Measurements from ENCODE around the gene TOX3. TPM values are rescaled to one million over a fixed set of nuclear protein-coding genes. Genes with fewer than 3 reads are reported as not detected.

TOX3 gene
- total and polyA plus RNA-seq, 2 of the 13 experiments (the other 11 are each of a cell fraction or from before 2014, with no cell fraction given): 14.5 to 98.6 TPM

- TF ChIP-seq FOXO1 (CRISPR knock-in tag; IDR thresholded peaks at IDR 0.05): peak; percentile 92
- 0 out of 2 replicates have a peak, but pooled peaks have one; percentile 29 for TF ChIP-seq ZNF598 (CRISPR knock-in tag; IDR thresholded peaks at IDR 0.05; ENCODE audit: borderline replicate concordance)
- TF ChIP-seq HNF4A (CRISPR knock-in tag; IDR thresholded peaks at IDR 0.05): no peak
- TF ChIP-seq KMT2A (CRISPR knock-in tag; IDR thresholded peaks at IDR 0.05): no peak
- TF ChIP-seq AKNA (CRISPR knock-in tag; IDR thresholded peaks at IDR 0.05; ENCODE audit: borderline replicate concordance): no peak
- no peak for TF ChIP-seq BORCS8-MEF2B (CRISPR knock-in tag; IDR thresholded peaks at IDR 0.05)
- no peak for TF ChIP-seq ZNF335 (CRISPR knock-in tag; IDR thresholded peaks at IDR 0.05)
- TF ChIP-seq SMAD3 (CRISPR knock-in tag; IDR thresholded peaks at IDR 0.05): peak; percentile 16; the same call in 1 of the 2 replicates
- no peak for TF ChIP-seq TEAD3 (CRISPR knock-in tag; optimal IDR thresholded peaks at IDR 0.05; ENCODE audit: borderline replicate concordance)
- no peak for TF ChIP-seq ZNF251 (CRISPR knock-in tag; IDR thresholded peaks at IDR 0.05)
- no peak for TF ChIP-seq TRIM22 (IDR thresholded peaks at IDR 0.05)
- no peak; the same call in 1 of the 2 replicates for TF ChIP-seq ZBTB43 (CRISPR knock-in tag; conservative IDR thresholded peaks at IDR 0.05)
- no peak for TF ChIP-seq ZNF800 (CRISPR knock-in tag; IDR thresholded peaks at IDR 0.05)
- TF ChIP-seq ZNF18 (CRISPR knock-in tag; IDR thresholded peaks at IDR 0.05; ENCODE audit: insufficient replicate concordance): no peak
- TF ChIP-seq ZNF652 (CRISPR knock-in tag; IDR thresholded peaks at IDR 0.05; ENCODE audit: borderline replicate concordance, low read depth): no peak
- 0 out of 2 replicates have a peak, but pooled peaks have one; percentile 19 for TF ChIP-seq ZNF160 (CRISPR knock-in tag; IDR thresholded peaks at IDR 0.05)
- TF ChIP-seq TCF7 (IDR thresholded peaks at IDR 0.05; ENCODE audit: low read depth): peak; percentile 55; the same call in 1 of the 2 replicates
Measured at GRCh38 chr16:52561910-52562741, 15.2 kb upstream of the TOX3 start (continued).
